Measurements from ENCODE around the gene TMEM169. TPM values are rescaled to one million over a fixed set of nuclear protein-coding genes. Genes with fewer than 3 reads are reported as not detected.

Gene TMEM169
- total and polyA plus RNA-seq, 10 of the 15 experiments (the other 5 are each of a cell fraction or from before 2014, with no cell fraction given), result 0.23 to 3.2 (median 2.3) TPM

DNA sequence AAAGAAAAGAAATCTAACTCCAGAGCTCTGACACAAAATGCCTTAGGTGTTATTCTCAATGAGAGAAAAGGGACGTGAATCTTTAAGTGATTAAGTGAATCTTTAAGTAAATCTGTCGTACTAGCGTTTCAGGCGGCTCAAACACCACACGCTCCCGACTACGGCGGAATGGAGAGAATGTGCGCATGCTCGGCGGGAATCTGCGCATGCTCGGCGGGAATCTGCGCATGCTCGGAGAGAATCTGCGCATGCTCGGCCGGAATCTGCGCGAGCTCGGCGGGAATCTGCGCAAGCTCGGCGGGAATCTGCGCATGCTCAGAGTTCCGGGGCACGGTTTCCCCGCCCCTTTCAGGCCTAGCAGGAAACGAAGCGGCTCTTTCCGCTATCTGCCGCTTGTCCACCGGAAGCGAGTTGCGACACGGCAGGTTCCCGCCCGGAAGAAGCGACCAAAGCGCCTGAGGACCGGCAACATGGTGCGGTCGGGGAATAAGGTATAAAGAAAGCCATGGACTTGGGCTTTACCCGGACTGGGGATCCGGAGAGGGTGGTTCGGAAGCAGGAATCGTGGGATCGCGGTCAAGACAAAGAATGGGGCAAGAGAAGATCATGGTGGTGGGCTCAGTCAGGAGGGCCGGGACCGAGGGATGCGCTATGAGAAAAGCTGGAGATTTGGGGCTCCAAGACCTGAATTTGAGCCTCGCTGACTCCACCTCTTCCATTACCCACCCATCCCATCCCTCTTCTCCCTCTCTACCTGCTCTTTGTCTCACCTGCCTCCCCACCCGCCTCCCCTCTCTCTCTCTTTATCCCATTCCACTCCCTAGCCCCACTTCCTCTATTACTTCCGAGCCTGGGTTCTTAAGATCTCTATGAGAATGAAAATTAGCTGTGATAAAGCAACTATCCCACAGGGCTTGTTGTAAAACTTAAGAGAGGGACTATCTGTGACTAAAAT, 27.5 kb downstream of the TMEM169 start, which contains the start of gene XRCC5:
Gene XRCC5, plus strand, starts transcription at position 382 of the 955 bp plus-strand sequence. Its CDS starts 89 bp downstream, at position 471.
- Histone ChIP-seq H4K20me1 (ENCODE audit: control insufficient read depth, insufficient read depth) (no peaks in the 10 kb centered on the region), H3K4me3 (peak within 1 kb of the TSS; percentile 94), H3K4me1 (ENCODE audit: control insufficient read depth, insufficient read depth, low read length) (peaks cover 26% of the 10 kb centered on the region), H3K4me2 (ENCODE audit: control insufficient read depth, insufficient read depth) (peak within 1 kb of the TSS; percentile 93), H3K9ac (ENCODE audit: control insufficient read depth, insufficient read depth, low read length) (peak within 1 kb of the TSS; percentile 99), H3K79me2 (ENCODE audit: control insufficient read depth, insufficient read depth, low read length) (peaks cover 46% of the 10 kb centered on the region), H3K27me3 (replicated peaks in 1 of 2; ENCODE audit: control insufficient read depth in 2 of 2, insufficient read depth in 2 of 2, low read length in 1 of 2) (no peaks in the 10 kb centered on the region), H3K9me3 (replicated peaks; ENCODE audit: control insufficient read depth, insufficient read depth, low read length) (no peaks in the 10 kb centered on the region), H3K36me3 (ENCODE audit: control insufficient read depth in 2 of 2, insufficient read depth in 2 of 2, low read length in 1 of 2) (peaks cover 0 to 4% of the 10 kb centered on the region in 2 experiments; a peak in 3 of 4 replicates), H2AFZ (ENCODE audit: control insufficient read depth, low read depth, low read length) (peak within 1 kb of the TSS; percentile 76), H3K27ac (ENCODE audit: control insufficient read depth, insufficient read depth) (peak within 1 kb of the TSS; percentile 99)
- intact Hi-C loops (cut with micrococcal nuclease; ENCODE audit: unreplicated experiment) (no loop called here), in situ Hi-C loops (cut with MboI) (no loop called here)
- FAIRE-seq (peak; percentile 89), ATAC-seq (peak; percentile 57), DNase-seq (ENCODE audit: low read depth, low spot score) (peak; percentile 96)
- under 1% methylated on average over 56 of the region's 57 CpGs for WGBS (ENCODE audit: insufficient coverage, insufficient replicate concordance, low lambda C conversion rate, missing lambda C conversion rate)
- BruUV-seq (replicated peaks), result no TSS peak
- ChIA-PET RAD21 (ENCODE audit: unreplicated experiment) (interaction anchor here (1.0 to 6.6 kb wide), 19 partner anchors 8 to 556 kb away, joined by 3 to 42 read pairs (median 5); partner anchors contain the start of genes PECR and TMEM169), SMC1A (ENCODE audit: uncharacterized antibody, unreplicated experiment) (interaction anchor here (0.7 to 7.6 kb wide), 25 partner anchors 10 to 557 kb away, joined by 3 to 59 read pairs (median 6); partner anchors contain the start of genes PECR and TMEM169), CTCF (interaction anchor here (0.6 to 8.6 kb wide), 38 partner anchors 10 to 1969 kb away, joined by 3 to 105 read pairs (median 4); partner anchors contain the start of genes PECR, SMARCAL1 and TMEM169), POLR2A (interaction anchor here (0.6 to 4.5 kb wide), 10 partner anchors 9 to 1318 kb away, joined by 3 to 42 read pairs (median 4); partner anchors contain the start of genes PECR and TMEM169)
- TF ChIP-seq CHD1 (IDR thresholded peaks at IDR 0.05; ENCODE audit: low read depth, low read length), result no peak
- TF ChIP-seq IRF4 (IDR thresholded peaks at IDR 0.05; ENCODE audit: low read depth, low read length), result 0 out of 2 replicates have a peak, but pooled peaks have one; percentile 47
- TF ChIP-seq BHLHE40 (IDR thresholded peaks at IDR 0.05; ENCODE audit: borderline replicate concordance in 1 of 2, low read depth in 2 of 2, low read length in 1 of 2), result peak in 1 of 2 experiments; percentile 57; a peak in 2 of 4 replicates
- peak; percentile 19 for TF ChIP-seq SIX5 (IDR thresholded peaks at IDR 0.05; ENCODE audit: low read depth, low read length, severe bottlenecking)
- TF ChIP-seq TCF3 (IDR thresholded peaks at IDR 0.05; ENCODE audit: borderline replicate concordance, insufficient read depth, low read depth, low read length), result no peak
- no peak; the same call in none of the 2 replicates for TF ChIP-seq CBFB (IDR thresholded peaks at IDR 0.05; ENCODE audit: low read depth)
- TF ChIP-seq MXI1 (IDR thresholded peaks at IDR 0.05; ENCODE audit: low read depth, low read length), result peak; percentile 79
- TF ChIP-seq BRCA1 (IDR thresholded peaks at IDR 0.05; ENCODE audit: low read depth, low read length), result no peak
- peak in 1 of 2 experiments; percentile 85; a peak in 2 of 4 replicates for TF ChIP-seq CEBPB (IDR thresholded peaks at IDR 0.05; ENCODE audit: borderline replicate concordance in 1 of 2, low read depth in 2 of 2, low read length in 2 of 2)
- peak; percentile 12 to 37; a peak in 1 of 4 replicates for TF ChIP-seq IKZF2 (IDR thresholded peaks at IDR 0.05)
- no peak for TF ChIP-seq BMI1 (IDR thresholded peaks at IDR 0.05; ENCODE audit: borderline replicate concordance)
- no peak for TF ChIP-seq PRDM15 (CRISPR knock-in tag; IDR thresholded peaks at IDR 0.05)
- no peak for TF ChIP-seq RFX5 (IDR thresholded peaks at IDR 0.05; ENCODE audit: low read depth, low read length)
- TF ChIP-seq NR2F1 (conservative IDR thresholded peaks at IDR 0.05), result no peak
